ENCODE results near the gene SCN4A. TPM values are rescaled to one million over a fixed set of nuclear protein-coding genes. Genes with fewer than 3 reads are reported as not detected.

The SCN4A gene
- total and polyA plus RNA-seq, 2 of the 13 experiments (the other 11 are each of a cell fraction or from before 2014, with no cell fraction given) = 0.02 to 0.03 TPM

- TF ChIP-seq ZNF710 (CRISPR knock-in tag; IDR thresholded peaks at IDR 0.05; ENCODE audit: borderline replicate concordance) = 0 out of 2 replicates have a peak, but pooled peaks have one; percentile 34
- TF ChIP-seq PATZ1 (CRISPR knock-in tag; IDR thresholded peaks at IDR 0.05) = peak; percentile 43; the same call in 1 of the 2 replicates
- TF ChIP-seq UBTF (CRISPR knock-in tag; IDR thresholded peaks at IDR 0.05) = no peak
- TF ChIP-seq NR2F6 (IDR thresholded peaks at IDR 0.05) = no peak
- peak; percentile 22; the same call in 1 of the 2 replicates for TF ChIP-seq NR2F6 (CRISPR knock-in tag; IDR thresholded peaks at IDR 0.05)
- no peak for TF ChIP-seq E2F2 (CRISPR knock-in tag; IDR thresholded peaks at IDR 0.05; ENCODE audit: borderline replicate concordance)
- TF ChIP-seq ZNF770 (CRISPR knock-in tag; IDR thresholded peaks at IDR 0.05) = peak; percentile 90
- TF ChIP-seq ZNF788 (CRISPR knock-in tag; IDR thresholded peaks at IDR 0.05; ENCODE audit: borderline replicate concordance) = no peak
- 0 out of 2 replicates have a peak, but pooled peaks have one; percentile 39 for TF ChIP-seq MXD1 (CRISPR knock-in tag; IDR thresholded peaks at IDR 0.05)
- no peak for TF ChIP-seq MLXIP (CRISPR knock-in tag; IDR thresholded peaks at IDR 0.05; ENCODE audit: borderline replicate concordance)
- no peak for TF ChIP-seq MAFK (conservative IDR thresholded peaks at IDR 0.05 in 1 of 2, IDR thresholded peaks at IDR 0.05 in 1 of 2; ENCODE audit: low read length in 2 of 2)
- 0 out of 2 replicates have a peak, but pooled peaks have one; percentile 51 for TF ChIP-seq ZNF333 (CRISPR knock-in tag; IDR thresholded peaks at IDR 0.05; ENCODE audit: borderline replicate concordance)
These were observed 33.0 kb upstream of the SCN4A start (continued) for GRCh38 chr17:64005734-64006167.

Data from HepG2 (cell line).